Activated naive CD4-positive, alpha-beta T cell treated with Interleukin-2 at 50 U/mL for 16 hours (primary cell): ENCODE results near the gene DMRT1.

Experiments
- DNase-seq: peaks from one replicate; pipeline ENCODE4 v3.0.0-alpha.2; 2020

Gene DMRT1

DNA sequence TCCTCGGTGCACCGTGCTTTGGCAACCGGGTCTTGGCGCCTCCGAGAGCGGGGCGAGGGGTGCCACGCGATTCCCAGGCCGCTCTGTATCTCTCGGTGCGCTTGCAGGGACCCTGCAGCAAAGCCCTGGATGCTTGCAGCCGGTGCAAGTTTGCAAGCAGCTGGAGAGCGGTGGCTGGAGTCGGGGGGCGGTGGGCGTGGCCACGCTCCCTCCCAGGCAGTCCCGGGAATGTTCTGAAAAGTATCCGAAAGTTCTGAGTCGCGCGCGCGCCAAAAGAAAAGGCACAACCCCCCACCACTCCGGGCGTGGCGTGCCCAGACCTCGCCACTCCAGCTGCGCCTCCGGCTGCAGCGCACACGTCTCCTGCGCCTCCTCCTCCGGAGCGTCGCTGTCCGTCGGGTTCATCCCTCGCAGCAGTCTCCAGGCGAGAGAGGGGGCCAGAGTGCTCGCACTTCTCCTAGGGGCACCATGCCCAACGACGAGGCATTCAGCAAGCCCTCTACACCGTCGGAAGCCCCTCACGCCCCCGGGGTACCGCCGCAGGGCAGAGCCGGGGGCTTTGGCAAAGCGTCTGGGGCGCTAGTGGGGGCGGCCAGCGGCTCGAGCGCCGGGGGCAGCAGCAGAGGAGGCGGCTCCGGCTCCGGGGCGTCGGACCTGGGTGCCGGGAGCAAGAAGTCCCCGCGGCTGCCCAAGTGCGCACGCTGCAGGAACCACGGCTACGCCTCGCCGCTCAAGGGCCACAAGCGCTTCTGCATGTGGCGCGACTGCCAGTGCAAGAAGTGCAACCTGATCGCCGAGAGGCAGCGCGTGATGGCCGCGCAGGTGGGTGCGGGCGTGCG, at the start of gene DMRT1:
DMRT1 (plus strand) TSS at position 327 of the 839 bp plus-strand sequence; CDS start at position 469, 142 bp downstream.
- DNase-seq, result no peak

GRCh38 chr9:792331-793260, 48.9 kb upstream of the DMRT1 start:
- no peak for DNase-seq

GRCh38 chr9:794386-794785, 47.1 kb upstream of the DMRT1 start:
- no peak for DNase-seq

DNA sequence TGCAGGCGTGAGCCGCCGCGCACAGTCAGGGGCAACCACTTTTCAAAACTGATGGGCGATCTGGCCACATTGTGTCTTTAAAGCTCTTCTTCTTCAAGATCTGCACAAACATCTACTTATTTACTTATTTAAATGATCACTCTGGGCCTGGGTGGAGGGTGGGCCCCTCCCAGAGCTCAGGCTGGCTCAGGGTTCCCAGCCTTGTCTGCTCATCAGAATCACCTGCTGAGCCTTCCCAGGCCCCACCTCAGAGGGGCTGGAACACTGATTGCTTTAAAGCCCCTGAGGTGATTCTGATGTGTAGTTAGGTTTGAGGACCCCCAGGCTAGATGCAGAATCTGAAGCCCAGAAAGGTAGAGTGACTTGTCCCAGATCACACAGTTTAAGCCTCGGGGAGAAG, 45.6 kb upstream of the DMRT1 start:
- no peak for DNase-seq

- DNase-seq, result no peak
Observed at GRCh38 chr9:800591-801150, 40.8 kb upstream of the DMRT1 start.

GRCh38 chr9:801399-802071, 40.0 kb upstream of the DMRT1 start:
- DNase-seq, result no peak

GRCh38 chr9:804026-804425, 37.5 kb upstream of the DMRT1 start:
- DNase-seq, result no peak

DNA sequence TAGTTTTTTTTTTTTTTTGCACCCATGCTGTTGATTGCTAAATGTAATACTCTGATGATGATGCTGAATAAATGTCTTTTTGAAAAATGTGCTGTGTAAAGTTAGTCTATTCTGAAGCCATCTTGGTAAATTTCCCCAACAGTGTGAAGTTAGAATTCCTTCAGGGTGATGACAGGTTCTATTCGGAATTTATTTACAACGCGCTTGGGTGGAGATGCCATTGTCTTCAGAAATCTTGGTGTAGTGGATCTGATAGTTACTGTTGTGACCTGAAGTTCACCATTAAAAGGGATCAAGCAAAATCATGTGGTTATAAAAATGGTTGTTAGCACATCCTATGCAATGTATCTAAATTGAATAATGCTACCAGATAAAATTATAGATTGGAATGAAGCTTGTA, 36.3 kb upstream of the DMRT1 start:
- DNase-seq, result no peak

DNA sequence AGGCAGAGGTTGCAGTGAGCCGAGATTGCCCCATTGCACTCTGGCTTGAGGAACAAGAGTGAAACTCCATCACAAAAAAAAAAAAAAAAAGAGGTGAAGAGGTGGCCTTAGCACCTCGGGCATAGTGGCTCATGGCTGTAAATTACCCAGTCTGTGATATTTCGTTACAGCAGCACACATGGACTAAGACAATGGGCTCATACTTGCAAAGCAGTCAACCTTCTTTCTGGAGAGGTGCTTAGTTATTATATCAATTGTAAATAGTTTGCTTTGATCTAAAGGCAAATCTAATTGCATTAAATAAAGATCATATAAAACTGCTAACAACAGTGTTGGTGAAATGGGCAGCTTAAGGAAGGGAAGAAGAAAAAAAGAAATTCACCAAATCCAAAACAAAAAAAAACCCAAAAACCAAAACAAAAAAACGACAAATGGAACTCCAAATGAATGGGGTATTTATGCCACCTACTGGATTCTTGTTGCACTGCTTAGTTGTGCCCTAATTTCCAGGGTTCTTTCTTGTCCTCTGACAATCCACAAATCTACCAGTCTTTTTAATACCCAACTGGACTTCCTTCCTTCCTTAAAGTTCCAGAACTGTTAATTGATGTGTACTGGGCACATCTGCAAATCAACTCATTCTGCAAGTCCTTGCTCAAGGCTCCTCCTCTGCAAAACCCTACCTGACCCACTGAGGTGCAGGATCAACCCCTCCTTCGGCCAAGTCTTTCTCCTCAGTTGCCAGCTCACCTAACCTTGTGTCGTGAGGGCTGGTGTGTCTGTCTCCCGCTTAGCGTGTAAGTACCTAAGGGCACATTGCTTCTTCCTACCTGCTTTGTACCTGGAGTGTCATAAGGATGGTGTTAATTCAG, 35.0 kb upstream of the DMRT1 start:
- DNase-seq, result no peak

DNA sequence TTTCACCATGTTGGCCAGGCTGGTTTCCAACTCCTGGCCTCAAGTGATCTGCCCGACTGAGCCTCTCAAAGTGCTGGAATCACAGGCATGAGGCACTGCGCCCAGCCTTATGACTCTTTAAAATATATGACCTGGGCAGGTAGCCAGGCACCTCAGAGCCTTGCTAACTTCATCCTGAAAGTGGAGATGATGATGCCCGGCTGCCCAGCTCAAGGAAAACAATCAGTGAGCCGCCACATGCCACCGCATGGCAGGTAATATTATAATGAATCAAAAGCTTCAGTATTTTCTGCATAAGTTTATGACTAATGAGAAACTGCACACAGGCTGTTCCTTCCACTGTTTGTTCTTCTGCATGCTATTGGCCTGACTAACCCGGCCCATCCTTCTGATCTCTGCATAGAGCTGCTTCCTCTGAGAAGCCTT, 30.4 kb upstream of the DMRT1 start:
- no peak for DNase-seq

DNA sequence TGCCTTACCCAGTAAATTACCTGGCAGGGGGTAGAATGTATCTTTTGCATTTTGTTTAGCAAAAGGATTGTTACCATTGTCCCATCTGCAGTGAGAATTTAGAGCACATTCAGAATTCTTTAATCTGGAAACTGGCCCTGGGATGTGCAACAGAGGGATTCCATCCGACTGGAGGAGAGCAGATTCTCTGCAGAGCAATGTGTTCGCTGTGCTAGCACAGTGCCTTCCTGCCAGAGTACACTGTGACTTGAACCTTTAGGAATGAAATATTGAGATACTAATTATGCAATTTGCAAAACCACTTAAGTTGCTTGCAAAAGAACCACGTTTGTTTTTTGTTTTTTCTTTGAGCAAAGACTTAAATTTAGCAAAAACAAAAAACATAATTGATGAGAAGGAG, 22.5 kb upstream of the DMRT1 start:
- DNase-seq, result no peak

- DNase-seq, result no peak
Observed at GRCh38 chr9:826500-827280, 14.8 kb upstream of the DMRT1 start.

DNA sequence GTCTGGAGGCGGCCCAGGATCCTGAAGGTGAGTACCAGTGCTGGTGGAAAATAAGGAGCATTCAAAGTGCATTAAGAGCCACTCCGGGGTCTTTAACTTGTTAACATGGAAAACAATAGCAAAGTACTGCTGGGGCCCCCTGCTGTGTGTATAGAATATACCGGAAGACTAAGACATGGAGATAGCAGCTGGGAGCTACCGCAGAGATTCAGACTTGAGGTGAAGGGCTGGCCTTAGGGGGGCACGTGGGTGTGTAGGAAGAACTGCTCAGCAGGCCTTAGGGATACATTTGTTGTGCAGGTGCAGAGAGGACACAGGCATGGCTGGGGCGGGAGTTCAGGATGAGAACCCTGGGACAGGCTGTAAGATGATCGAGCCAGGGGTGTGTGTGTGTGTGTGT, 1.2 kb upstream of the DMRT1 start:
- DNase-seq, result no peak

- DNase-seq, result no peak
Observed at GRCh38 chr9:842635-843426, 1.3 kb downstream of the DMRT1 start.

DNA sequence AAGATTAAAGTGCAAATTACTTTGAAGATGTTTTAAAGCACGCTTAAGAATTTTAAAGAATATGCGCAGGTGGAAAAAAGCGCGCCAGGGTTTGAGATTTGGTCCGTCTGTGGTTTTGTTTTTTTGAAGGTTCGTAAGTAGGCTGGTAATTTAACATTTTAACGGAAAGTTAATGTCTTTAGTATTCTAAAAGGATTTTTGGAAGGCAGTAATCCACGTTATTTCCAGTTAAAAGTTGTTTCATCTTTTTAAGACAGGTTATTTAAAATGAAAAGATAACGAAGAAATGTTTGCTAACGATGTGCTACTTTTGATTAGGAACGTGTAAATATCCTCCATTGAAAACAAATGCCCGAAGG, 1.9 kb downstream of the DMRT1 start:
- no peak for DNase-seq

DNA sequence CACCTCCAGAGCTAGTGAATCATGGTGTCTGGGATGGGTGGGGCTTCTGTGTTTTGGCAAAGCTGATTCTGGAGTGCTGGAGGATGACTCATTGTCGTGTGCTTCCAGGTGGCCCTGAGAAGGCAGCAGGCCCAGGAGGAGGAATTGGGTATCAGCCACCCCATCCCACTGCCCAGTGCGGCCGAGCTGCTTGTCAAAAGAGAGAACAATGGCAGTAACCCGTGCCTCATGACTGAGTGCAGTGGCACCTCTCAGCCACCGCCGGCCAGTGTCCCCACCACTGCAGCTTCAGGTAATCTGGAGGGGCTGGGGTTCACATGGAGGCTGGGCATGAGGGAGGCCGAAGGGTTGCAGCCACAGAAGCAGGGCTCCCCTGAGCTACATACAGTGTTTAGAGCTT, 5.4 kb downstream of the DMRT1 start:
- no peak for DNase-seq

DNA sequence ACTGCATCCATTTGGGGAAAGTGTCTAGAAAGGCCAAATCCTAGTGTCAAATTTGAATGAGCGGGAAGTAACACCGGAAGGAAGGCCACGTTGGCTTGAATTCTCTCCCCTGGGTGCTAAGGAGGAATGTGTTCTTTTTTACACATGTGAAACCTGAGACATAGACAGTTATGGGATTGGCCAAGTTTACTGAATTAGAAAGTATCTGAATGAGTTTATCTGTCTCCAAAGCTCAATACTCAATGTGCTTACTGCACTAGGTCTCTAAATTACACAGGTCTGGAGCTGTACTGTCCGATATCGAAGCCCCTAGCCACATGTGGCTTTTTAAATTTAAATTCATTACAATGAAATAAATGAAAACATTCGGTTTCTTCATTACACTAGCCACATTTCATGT, 6.0 kb downstream of the DMRT1 start:
- DNase-seq, result no peak

- no peak for DNase-seq
Observed at GRCh38 chr9:849431-849830, 7.9 kb downstream of the DMRT1 start.

GRCh38 chr9:852539-852938, 11.0 kb downstream of the DMRT1 start:
- no peak for DNase-seq

DNA sequence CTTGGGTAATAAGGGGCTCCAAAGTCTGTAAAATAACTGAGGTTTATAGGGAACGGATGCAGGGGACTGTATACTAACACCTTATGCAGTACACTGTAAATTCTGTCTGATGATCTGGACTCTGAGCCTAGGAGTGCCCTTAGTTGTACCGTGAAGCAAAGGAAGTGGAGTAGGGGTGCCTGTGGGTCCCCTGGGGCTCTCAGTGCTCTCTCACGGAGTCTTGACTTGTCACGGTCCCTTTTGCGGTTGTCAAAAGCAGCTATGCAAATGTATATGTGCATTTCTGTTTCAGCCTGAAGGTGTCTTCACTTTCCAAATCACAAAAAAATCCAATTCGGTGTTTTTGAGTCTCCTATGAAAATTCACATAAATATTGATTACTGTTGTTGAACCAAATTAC, 17.8 kb downstream of the DMRT1 start:
- no peak for DNase-seq
